A673 (cell line): ENCODE measurements around the gene POMGNT2. TPM values are rescaled to one million over a fixed set of nuclear protein-coding genes. Genes with fewer than 3 reads are reported as not detected.

Source experiments
- BruUV-seq: library from RNA; stranded (reverse); fragments of 400-500 nt; replicated peaks from 2 replicates; lab custom pipeline; 2021; lab: Mats Ljungman, UMichigan
- CTCF ChIA-PET: fragments of 300-600 bp; sonication (Branson Sonifier 250); formaldehyde crosslinking; loops from one replicate; lab custom pipeline; 2022; ENCODE audit warnings: antibody characterized with exemption; lab: Charles Lee
- POLR2A ChIA-PET: fragments of 300-600 bp; sonication (Branson Sonifier 250); formaldehyde crosslinking; loops from one replicate; lab custom pipeline; 2022; ENCODE audit warnings: antibody characterized with exemption; ENCODE audit not compliant: low non-redundant PET; lab: Charles Lee
- DNase-seq: peaks from one replicate; pipeline ENCODE4 v3.0.0-alpha.2; 2015; ENCODE audit warnings: low spot score
- H3K27ac ChIP-seq: fragments of 200-600 bp; sonication (generic); 2 replicates; pipeline ENCODE4 v1.5.1; 2016; ENCODE audit warnings: mixed run types, low read depth, mild to moderate bottlenecking, mixed read lengths, antibody characterized with exemption, low read length; ENCODE audit not compliant: poor library complexity, severe bottlenecking
- H3K27me3 ChIP-seq: fragments of 200-600 bp; sonication (generic); replicated peaks from 2 replicates; pipeline ENCODE4 v1.6.1; 2017; ENCODE audit warnings: mixed run types, low read depth, mild to moderate bottlenecking, mixed read lengths, antibody characterized with exemption, low read length; ENCODE audit not compliant: insufficient read depth, poor library complexity
- H3K36me3 ChIP-seq: fragments of 200-600 bp; sonication (generic); 2 replicates; pipeline ENCODE4 v1.6.1; 2016; ENCODE audit warnings: mixed run types, mild to moderate bottlenecking, mixed read lengths, antibody characterized with exemption, low read length; ENCODE audit not compliant: insufficient read depth, poor library complexity, severe bottlenecking
- H3K4me1 ChIP-seq: fragments of 200-600 bp; sonication (generic); 2 replicates; pipeline ENCODE4 v1.6.1; 2017; ENCODE audit warnings: mixed run types, mild to moderate bottlenecking, mixed read lengths, antibody characterized with exemption, low read length; ENCODE audit not compliant: insufficient read depth, poor library complexity, severe bottlenecking
- H3K4me3 ChIP-seq: fragments of 200-600 bp; sonication (generic); 2 replicates; pipeline ENCODE4 v1.5.1; 2016; ENCODE audit warnings: low read depth, mixed run types, mild to moderate bottlenecking, mixed read lengths, low read length; ENCODE audit not compliant: poor library complexity, severe bottlenecking
- H3K9me3 ChIP-seq: fragments of 200-600 bp; sonication (generic); 2 replicates; pipeline ENCODE4 v1.6.1; 2016; ENCODE audit warnings: mixed run types, low read depth, mild to moderate bottlenecking, mixed read lengths, antibody characterized with exemption, low read length; ENCODE audit not compliant: poor library complexity, severe bottlenecking
- CTCF ChIP-seq: fragments of 300-800, 200-600 bp; sonication (generic); conservative IDR thresholded peaks from 2 replicates; pipeline ENCODE4 v1.5.1; 2017; ENCODE audit warnings: low read depth, mild to moderate bottlenecking, antibody characterized with exemption, low read length, moderate library complexity, mixed read lengths
- EZH2 ChIP-seq: fragments of 200-600 bp; sonication (generic); IDR thresholded peaks from 2 replicates; pipeline ENCODE4 v1.6.1; 2017; ENCODE audit warnings: borderline replicate concordance, low read depth, mild to moderate bottlenecking, mixed read lengths, antibody characterized with exemption, low read length; ENCODE audit not compliant: poor library complexity, severe bottlenecking
- intact Hi-C: fragments of 100-400 bp; cut with micrococcal nuclease; formaldehyde crosslinking; loops from one replicate; pipeline ENCODE4 v1.10.0; 2022; ENCODE audit not compliant: unreplicated experiment
- total RNA-seq: library from RNA; stranded (reverse); gene quantifications from 2 replicates; pipeline ENCODE4 v1.2.3, GENCODE V29; 2021

Gene POMGNT2
- total RNA-seq, 1 experiment from 2014 or later: 6.5 TPM

GRCh38 chr3:43117257-43117656, 11.4 kb upstream of the POMGNT2 start:
- ChIA-PET CTCF (no interaction called here), POLR2A (no interaction called here)
- Histone ChIP-seq H3K4me1 (no peaks in the 10 kb centered on the region), H3K36me3 (no peaks in the 10 kb centered on the region), H3K4me3 (no peak overlapping the region), H3K27ac (no peak overlapping the region), H3K27me3 (no peaks in the 10 kb centered on the region), H3K9me3 (no peaks in the 10 kb centered on the region)
- intact Hi-C loops: no loop called here
- no TSS peak for BruUV-seq
- no peak for TF ChIP-seq CTCF
- DNase-seq: no peak

- intact Hi-C loops: no loop called here
- H3K27ac ChIP-seq: no peak overlapping the region
- POLR2A ChIA-PET: no interaction called here
- BruUV-seq: no TSS peak
- H3K36me3 ChIP-seq: no peaks in the 10 kb centered on the region
- H3K4me1 ChIP-seq: no peaks in the 10 kb centered on the region
- CTCF ChIA-PET: no interaction called here
- DNase-seq: no peak
- no peaks in the 10 kb centered on the region for H3K27me3 ChIP-seq
- H3K9me3 ChIP-seq: no peaks in the 10 kb centered on the region
- no peak for TF ChIP-seq CTCF
- TF ChIP-seq EZH2: no peak
- no peak overlapping the region for H3K4me3 ChIP-seq
Observed at GRCh38 chr3:43113671-43114070, 7.8 kb upstream of the POMGNT2 start.

- ChIA-PET POLR2A (no interaction called here), CTCF (no interaction called here)
- peak overlapping the region; percentile 63 for H3K4me3 ChIP-seq
- intact Hi-C loops: no loop called here
- H3K36me3 ChIP-seq: no peaks in the 10 kb centered on the region
- TF ChIP-seq CTCF (no peak), EZH2 (no peak)
- BruUV-seq: no TSS peak
- no peak overlapping the region for H3K27ac ChIP-seq
- H3K4me1 ChIP-seq: no peaks in the 10 kb centered on the region
- H3K9me3 ChIP-seq: no peaks in the 10 kb centered on the region
- H3K27me3 ChIP-seq: no peaks in the 10 kb centered on the region
- DNase-seq: no peak
Observed at GRCh38 chr3:43106293-43106628, 382 bp upstream of the POMGNT2 start.
